OCI-LY1 (cell line): ENCODE results near the gene ZMPSTE24.

ENCODE experiments used
- CTCF ChIP-seq: fragments of 200-600 bp; sonication (generic), shearing (Covaris generic); IDR thresholded peaks from 2 replicates; pipeline ENCODE4 v1.5.1; 2017; ENCODE audit warnings: mild to moderate bottlenecking, antibody characterized with exemption, low read length, moderate library complexity, mixed read lengths
- EZH2 ChIP-seq: fragments of 200-600 bp; sonication (generic), shearing (Covaris generic); IDR thresholded peaks from 2 replicates; pipeline ENCODE4 v1.8.0; 2017; ENCODE audit warnings: borderline replicate concordance, mixed run types, mild to moderate bottlenecking, antibody characterized with exemption, low read length, moderate library complexity, mixed read lengths

DNA sequence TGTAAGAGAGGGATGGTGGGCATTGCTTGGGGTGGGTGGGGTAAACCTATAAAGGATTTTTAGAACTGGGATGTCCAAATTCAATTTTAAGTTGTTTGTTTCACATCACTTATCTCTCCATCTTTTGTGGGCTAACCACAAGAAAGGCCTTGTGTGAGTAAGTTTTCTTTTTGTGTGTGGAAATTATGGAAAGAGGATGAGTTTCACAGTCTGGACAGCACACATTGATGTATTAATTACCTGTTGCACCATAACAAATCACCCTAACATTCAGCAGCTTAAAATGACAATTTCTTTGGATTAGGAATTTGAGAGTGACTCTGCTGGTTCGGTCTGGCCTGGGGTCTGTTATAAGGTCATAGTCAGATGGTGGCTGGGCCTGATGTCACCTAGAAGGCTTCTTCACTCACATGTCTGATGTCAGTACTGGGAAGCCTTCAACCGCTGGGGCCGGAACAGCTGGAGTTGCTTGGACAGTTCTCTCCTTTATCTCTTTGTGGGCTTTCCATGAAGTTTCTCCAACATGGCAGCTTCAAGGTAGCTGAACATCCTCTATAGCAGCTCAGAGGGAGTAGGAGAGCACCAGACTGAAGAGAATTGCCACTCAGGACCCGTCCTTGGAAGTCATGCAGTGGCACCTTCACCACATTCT is 61.1 kb downstream of the ZMPSTE24 start:
- no peak for TF ChIP-seq CTCF
- no peak for TF ChIP-seq EZH2
